ENCODE measurements around the gene KCTD21. TPM values are rescaled to one million over a fixed set of nuclear protein-coding genes. Genes with fewer than 3 reads are reported as not detected.
"Not testable (repeated sequence)": the region's sequence is repeated elsewhere in the genome, so short reads cannot be mapped to it uniquely, and the experiment has no call there.

Gene KCTD21
- total RNA-seq, 1 donor, result 2.2 TPM

GRCh38 chr11:78222726-78223125, 34.3 kb upstream of the KCTD21 start:
- not testable (repeated sequence) for H3K4me1 ChIP-seq (ENCODE audit: insufficient read depth, low read length); H3K4me3 ChIP-seq (ENCODE audit: low read length); H3K9me3 ChIP-seq (ENCODE audit: low read depth, low read length); H3K27me3 ChIP-seq (ENCODE audit: insufficient read depth, low read length)

- Histone ChIP-seq H3K4me1 (ENCODE audit: insufficient read depth, low read length) (no peaks in the 10 kb centered on the region), H3K27me3 (ENCODE audit: insufficient read depth, low read length) (no peaks in the 10 kb centered on the region), H3K4me3 (ENCODE audit: low read length) (no peak overlapping the region), H3K9me3 (ENCODE audit: low read depth, low read length) (no peaks in the 10 kb centered on the region)
Measured at GRCh38 chr11:78221396-78222315, 33.2 kb upstream of the KCTD21 start.

GRCh38 chr11:78220218-78221157, 32.1 kb upstream of the KCTD21 start:
- Histone ChIP-seq H3K4me3 (ENCODE audit: low read length) (no peak overlapping the region), H3K27me3 (ENCODE audit: insufficient read depth, low read length) (no peaks in the 10 kb centered on the region), H3K9me3 (ENCODE audit: low read depth, low read length) (no peaks in the 10 kb centered on the region), H3K4me1 (ENCODE audit: insufficient read depth, low read length) (no peaks in the 10 kb centered on the region)

- no peaks in the 10 kb centered on the region for H3K4me1 ChIP-seq (ENCODE audit: insufficient read depth, low read length)
- H3K4me3 ChIP-seq (ENCODE audit: low read length), result no peak overlapping the region
- no peaks in the 10 kb centered on the region for H3K27me3 ChIP-seq (ENCODE audit: insufficient read depth, low read length)
- H3K9me3 ChIP-seq (ENCODE audit: low read depth, low read length), result no peaks in the 10 kb centered on the region
Measured at GRCh38 chr11:78219493-78220217, 31.2 kb upstream of the KCTD21 start.

- H3K27me3 ChIP-seq (ENCODE audit: insufficient read depth, low read length), result no peaks in the 10 kb centered on the region
- H3K4me1 ChIP-seq (ENCODE audit: insufficient read depth, low read length), result no peaks in the 10 kb centered on the region
- H3K9me3 ChIP-seq (ENCODE audit: low read depth, low read length), result no peaks in the 10 kb centered on the region
- no peak overlapping the region for H3K4me3 ChIP-seq (ENCODE audit: low read length)
Measured at GRCh38 chr11:78218707-78219492, 30.5 kb upstream of the KCTD21 start.

GRCh38 chr11:78217650-78218541, 29.5 kb upstream of the KCTD21 start:
- H3K27me3 ChIP-seq (ENCODE audit: insufficient read depth, low read length), result no peaks in the 10 kb centered on the region
- no peak overlapping the region for H3K4me3 ChIP-seq (ENCODE audit: low read length)
- no peaks in the 10 kb centered on the region for H3K4me1 ChIP-seq (ENCODE audit: insufficient read depth, low read length)
- no peaks in the 10 kb centered on the region for H3K9me3 ChIP-seq (ENCODE audit: low read depth, low read length)

- H3K4me3 ChIP-seq (ENCODE audit: low read length), result no peak overlapping the region
- no peaks in the 10 kb centered on the region for H3K27me3 ChIP-seq (ENCODE audit: insufficient read depth, low read length)
- H3K9me3 ChIP-seq (ENCODE audit: low read depth, low read length), result no peaks in the 10 kb centered on the region
- no peaks in the 10 kb centered on the region for H3K4me1 ChIP-seq (ENCODE audit: insufficient read depth, low read length)
Measured at GRCh38 chr11:78216571-78217287, 28.3 kb upstream of the KCTD21 start.

GRCh38 chr11:78216021-78216420, 27.6 kb upstream of the KCTD21 start:
- H3K4me1 ChIP-seq (ENCODE audit: insufficient read depth, low read length), result no peaks in the 10 kb centered on the region
- no peaks in the 10 kb centered on the region for H3K27me3 ChIP-seq (ENCODE audit: insufficient read depth, low read length)
- H3K9me3 ChIP-seq (ENCODE audit: low read depth, low read length), result no peaks in the 10 kb centered on the region
- no peak overlapping the region for H3K4me3 ChIP-seq (ENCODE audit: low read length)

- Histone ChIP-seq H3K4me3 (ENCODE audit: low read length) (no peak overlapping the region), H3K4me1 (ENCODE audit: insufficient read depth, low read length) (no peaks in the 10 kb centered on the region), H3K9me3 (ENCODE audit: low read depth, low read length) (no peaks in the 10 kb centered on the region), H3K27me3 (ENCODE audit: insufficient read depth, low read length) (no peaks in the 10 kb centered on the region)
Measured at GRCh38 chr11:78214331-78215194, 26.1 kb upstream of the KCTD21 start.

GRCh38 chr11:78213526-78214330, 25.3 kb upstream of the KCTD21 start:
- H3K4me3 ChIP-seq (ENCODE audit: low read length), result no peak overlapping the region
- H3K9me3 ChIP-seq (ENCODE audit: low read depth, low read length), result no peaks in the 10 kb centered on the region
- no peaks in the 10 kb centered on the region for H3K27me3 ChIP-seq (ENCODE audit: insufficient read depth, low read length)
- no peaks in the 10 kb centered on the region for H3K4me1 ChIP-seq (ENCODE audit: insufficient read depth, low read length)

- H3K4me3 ChIP-seq (ENCODE audit: low read length), result no peak overlapping the region
- H3K4me1 ChIP-seq (ENCODE audit: insufficient read depth, low read length), result no peaks in the 10 kb centered on the region
- H3K9me3 ChIP-seq (ENCODE audit: low read depth, low read length), result no peaks in the 10 kb centered on the region
- no peaks in the 10 kb centered on the region for H3K27me3 ChIP-seq (ENCODE audit: insufficient read depth, low read length)
Measured at GRCh38 chr11:78212586-78213371, 24.4 kb upstream of the KCTD21 start.
